Measurements from ENCODE around the gene MMP26.

DNA sequence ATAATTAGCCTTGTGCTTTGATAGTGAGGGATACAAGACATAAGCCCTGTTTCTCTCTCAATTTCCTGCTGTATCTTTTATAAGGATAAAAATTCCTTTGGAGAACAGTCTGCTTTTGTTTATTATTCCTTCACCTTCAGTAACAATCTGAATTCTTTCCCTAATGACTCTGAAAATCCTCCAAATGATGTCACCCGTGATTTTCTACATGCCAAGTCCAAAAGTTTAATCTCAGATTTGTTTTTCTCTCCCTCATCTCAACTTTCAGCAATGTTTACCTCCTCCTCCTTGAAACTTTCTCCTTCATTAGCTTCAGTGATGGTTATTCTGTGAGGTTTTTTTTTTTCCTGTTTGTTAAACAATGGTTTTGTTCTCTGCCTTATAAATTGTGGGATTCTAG is 9.1 kb upstream of the MMP26 start:
- TF ChIP-seq, protein P1, sequence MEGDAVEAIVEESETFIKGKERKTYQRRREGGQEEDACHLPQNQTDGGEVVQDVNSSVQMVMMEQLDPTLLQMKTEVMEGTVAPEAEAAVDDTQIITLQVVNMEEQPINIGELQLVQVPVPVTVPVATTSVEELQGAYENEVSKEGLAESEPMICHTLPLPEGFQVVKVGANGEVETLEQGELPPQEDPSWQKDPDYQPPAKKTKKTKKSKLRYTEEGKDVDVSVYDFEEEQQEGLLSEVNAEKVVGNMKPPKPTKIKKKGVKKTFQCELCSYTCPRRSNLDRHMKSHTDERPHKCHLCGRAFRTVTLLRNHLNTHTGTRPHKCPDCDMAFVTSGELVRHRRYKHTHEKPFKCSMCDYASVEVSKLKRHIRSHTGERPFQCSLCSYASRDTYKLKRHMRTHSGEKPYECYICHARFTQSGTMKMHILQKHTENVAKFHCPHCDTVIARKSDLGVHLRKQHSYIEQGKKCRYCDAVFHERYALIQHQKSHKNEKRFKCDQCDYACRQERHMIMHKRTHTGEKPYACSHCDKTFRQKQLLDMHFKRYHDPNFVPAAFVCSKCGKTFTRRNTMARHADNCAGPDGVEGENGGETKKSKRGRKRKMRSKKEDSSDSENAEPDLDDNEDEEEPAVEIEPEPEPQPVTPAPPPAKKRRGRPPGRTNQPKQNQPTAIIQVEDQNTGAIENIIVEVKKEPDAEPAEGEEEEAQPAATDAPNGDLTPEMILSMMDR (conservative IDR thresholded peaks at IDR 0.05), result no peak
- TF ChIP-seq ZFX (IDR thresholded peaks at IDR 0.05), result no peak
